Osteocyte (in vitro differentiated cells): ENCODE data around the gene TRPC1. TPM values are rescaled to one million over a fixed set of nuclear protein-coding genes. Genes with fewer than 3 reads are reported as not detected.

Experiments used
- DNase-seq: peaks from one replicate; pipeline ENCODE4 v3.0.0; 2021; ENCODE audit warnings: mixed read lengths; ENCODE audit not compliant: unreplicated experiment; ENCODE audit errors: extremely low spot score
- H3K27ac Mint-ChIP-seq: one replicate; pipeline ENCODE4 v1.8.0; 2021; ENCODE audit warnings: mild to moderate bottlenecking, mixed read lengths; ENCODE audit not compliant: unreplicated experiment
- H3K27me3 Mint-ChIP-seq: one replicate; pipeline ENCODE4 v1.8.0; 2021; ENCODE audit warnings: mixed read lengths; ENCODE audit not compliant: unreplicated experiment
- H3K36me3 Mint-ChIP-seq: one replicate; pipeline ENCODE4 v1.8.0; 2021; ENCODE audit warnings: mixed read lengths; ENCODE audit not compliant: unreplicated experiment
- H3K4me1 Mint-ChIP-seq: one replicate; pipeline ENCODE4 v1.8.0; 2021; ENCODE audit warnings: mixed read lengths; ENCODE audit not compliant: unreplicated experiment
- H3K4me3 Mint-ChIP-seq: one replicate; pipeline ENCODE4 v1.8.0; 2021; ENCODE audit warnings: mild to moderate bottlenecking, moderate library complexity, mixed read lengths; ENCODE audit not compliant: unreplicated experiment
- H3K9me3 Mint-ChIP-seq: one replicate; pipeline ENCODE4 v1.8.0; 2021; ENCODE audit warnings: mixed read lengths; ENCODE audit not compliant: unreplicated experiment
- total RNA-seq: library from RNA; stranded (reverse); gene quantifications from 2 replicates; pipeline ENCODE4 v1.2.1, GENCODE V29; 2021
- TF ChIP-seq, protein P1 (sequence below): fragments of 200-600 bp; sonication (generic); IDR thresholded peaks from 2 replicates; pipeline ENCODE4 v1.5.0; 2021; ENCODE audit warnings: antibody characterized with exemption, mild to moderate bottlenecking, moderate library complexity

TRPC1 gene
- total RNA-seq, 1 donor from 2014 or later = 18.6 TPM

DNA sequence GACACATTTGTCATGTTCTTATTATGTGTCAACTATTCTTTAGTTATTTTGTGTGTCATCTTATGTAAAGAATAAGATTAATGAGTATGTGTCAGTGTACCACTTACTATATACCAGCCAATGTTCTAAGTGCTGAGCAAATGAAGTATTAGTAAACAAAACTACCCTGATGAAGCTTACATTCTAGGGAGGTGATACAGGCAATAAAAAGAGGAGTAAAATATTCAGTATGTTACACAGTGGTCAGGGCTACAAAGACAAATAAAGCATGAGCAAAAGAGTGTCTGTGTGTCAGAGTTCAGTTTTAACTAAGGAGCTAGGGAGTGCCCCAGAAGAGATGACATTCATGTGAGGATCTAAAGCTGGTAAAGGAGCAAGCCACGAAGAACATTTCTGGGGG, 79.1 kb downstream of the TRPC1 start:
- no peak overlapping the region for H3K27ac Mint-ChIP-seq
- peaks cover 17% of the 10 kb centered on the region for H3K36me3 Mint-ChIP-seq
- H3K4me3 Mint-ChIP-seq = no peak overlapping the region
- no peaks in the 10 kb centered on the region for H3K27me3 Mint-ChIP-seq
- TF ChIP-seq, protein P1, sequence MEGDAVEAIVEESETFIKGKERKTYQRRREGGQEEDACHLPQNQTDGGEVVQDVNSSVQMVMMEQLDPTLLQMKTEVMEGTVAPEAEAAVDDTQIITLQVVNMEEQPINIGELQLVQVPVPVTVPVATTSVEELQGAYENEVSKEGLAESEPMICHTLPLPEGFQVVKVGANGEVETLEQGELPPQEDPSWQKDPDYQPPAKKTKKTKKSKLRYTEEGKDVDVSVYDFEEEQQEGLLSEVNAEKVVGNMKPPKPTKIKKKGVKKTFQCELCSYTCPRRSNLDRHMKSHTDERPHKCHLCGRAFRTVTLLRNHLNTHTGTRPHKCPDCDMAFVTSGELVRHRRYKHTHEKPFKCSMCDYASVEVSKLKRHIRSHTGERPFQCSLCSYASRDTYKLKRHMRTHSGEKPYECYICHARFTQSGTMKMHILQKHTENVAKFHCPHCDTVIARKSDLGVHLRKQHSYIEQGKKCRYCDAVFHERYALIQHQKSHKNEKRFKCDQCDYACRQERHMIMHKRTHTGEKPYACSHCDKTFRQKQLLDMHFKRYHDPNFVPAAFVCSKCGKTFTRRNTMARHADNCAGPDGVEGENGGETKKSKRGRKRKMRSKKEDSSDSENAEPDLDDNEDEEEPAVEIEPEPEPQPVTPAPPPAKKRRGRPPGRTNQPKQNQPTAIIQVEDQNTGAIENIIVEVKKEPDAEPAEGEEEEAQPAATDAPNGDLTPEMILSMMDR = no peak
- no peaks in the 10 kb centered on the region for H3K4me1 Mint-ChIP-seq
- DNase-seq = no peak
- no peaks in the 10 kb centered on the region for H3K9me3 Mint-ChIP-seq

DNA sequence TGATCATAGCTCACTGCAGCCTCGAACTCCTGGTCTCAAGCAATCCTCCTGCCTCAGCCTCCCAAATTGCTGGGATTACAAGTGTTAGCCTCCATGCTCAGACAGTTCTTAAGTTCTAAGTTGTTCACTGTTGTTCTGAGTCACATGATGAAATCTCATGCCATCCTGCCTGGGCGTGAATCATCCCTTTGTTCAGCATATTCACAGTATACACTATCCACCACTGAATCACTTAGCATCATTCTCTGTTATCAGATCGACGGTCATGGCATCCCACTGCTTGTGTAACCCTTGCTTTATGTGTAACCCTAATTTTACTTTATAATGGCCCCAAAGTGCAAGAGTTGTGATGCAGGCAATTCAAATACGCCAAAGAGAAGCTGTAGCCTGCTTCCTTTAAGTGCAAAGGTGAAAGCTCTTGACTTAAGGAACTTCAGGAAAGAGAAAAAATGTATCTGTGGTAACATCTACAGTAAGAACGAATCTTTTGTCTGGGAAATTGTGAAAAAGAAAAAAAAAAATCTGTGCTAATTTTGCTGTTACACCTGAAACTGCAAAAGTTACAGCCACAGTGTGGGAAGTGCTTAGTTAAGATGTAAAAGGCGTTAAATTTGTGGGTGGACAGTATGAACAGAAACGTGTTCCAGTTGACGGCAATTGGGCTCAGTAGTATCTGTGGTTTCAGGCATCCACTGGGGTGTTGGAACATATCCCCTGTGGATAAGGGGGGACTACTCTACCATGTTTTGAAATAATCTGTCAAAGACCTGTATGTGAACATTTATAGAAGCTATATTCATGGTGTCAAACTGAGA, 84.5 kb downstream of the TRPC1 start:
- TF ChIP-seq, protein P1 = no peak
- Mint-ChIP-seq H3K4me1 (no peaks in the 10 kb centered on the region), H3K36me3 (peaks cover 9% of the 10 kb centered on the region), H3K4me3 (no peak overlapping the region), H3K27ac (no peak overlapping the region), H3K9me3 (no peaks in the 10 kb centered on the region), H3K27me3 (no peaks in the 10 kb centered on the region)
- DNase-seq = no peak

DNA sequence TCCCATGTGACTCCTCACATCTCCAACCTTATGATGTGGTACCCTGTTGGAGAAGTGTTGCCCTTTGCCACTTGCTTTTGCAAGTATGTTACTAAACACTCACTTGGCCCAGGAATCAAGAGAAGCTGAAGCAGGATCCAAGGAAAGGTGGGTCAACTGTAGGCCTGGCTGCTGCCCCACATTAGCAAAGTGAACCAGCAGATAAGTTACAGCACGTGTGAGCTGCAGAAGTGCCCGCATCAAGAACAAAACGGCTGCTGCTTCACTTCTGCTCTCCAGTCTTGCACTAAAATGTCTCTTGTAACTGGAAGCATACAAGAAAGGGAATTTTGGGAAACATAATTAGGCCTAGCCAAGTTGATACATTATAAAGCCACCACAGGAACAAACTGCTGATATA, 85.4 kb downstream of the TRPC1 start:
- no peaks in the 10 kb centered on the region for H3K4me1 Mint-ChIP-seq

DNA sequence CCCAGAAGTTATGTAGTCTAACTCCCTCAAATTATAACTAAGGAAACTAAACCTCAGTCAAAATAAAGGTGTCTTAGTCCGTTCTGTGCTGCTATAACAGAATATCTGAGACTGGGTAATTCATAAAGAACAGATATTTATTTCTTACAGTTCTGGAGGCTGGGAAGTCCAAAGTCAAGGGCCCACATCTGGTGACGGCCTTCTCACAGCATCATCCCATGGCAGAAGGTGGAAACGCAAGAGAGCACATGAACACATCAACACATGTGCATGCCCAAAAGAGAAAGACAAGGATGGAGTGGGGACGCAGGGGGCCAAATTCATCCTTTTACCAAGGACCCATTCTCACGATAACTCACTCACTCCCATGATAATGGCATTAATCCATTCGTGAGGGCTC, 92.0 kb downstream of the TRPC1 start:
- Mint-ChIP-seq H3K27ac (no peak overlapping the region), H3K36me3 (no peaks in the 10 kb centered on the region), H3K4me1 (no peaks in the 10 kb centered on the region), H3K27me3 (peaks cover 2% of the 10 kb centered on the region), H3K9me3 (no peaks in the 10 kb centered on the region), H3K4me3 (no peak overlapping the region)
- TF ChIP-seq, protein P1 = no peak
- DNase-seq = no peak

More for the DNA sequence above, 85.4 kb downstream of the TRPC1 start:
- Mint-ChIP-seq H3K4me3 (no peak overlapping the region), H3K36me3 (peaks cover 6% of the 10 kb centered on the region), H3K27ac (no peak overlapping the region), H3K9me3 (no peaks in the 10 kb centered on the region), H3K27me3 (no peaks in the 10 kb centered on the region)
- no peak for DNase-seq
- TF ChIP-seq, protein P1 = no peak

DNA sequence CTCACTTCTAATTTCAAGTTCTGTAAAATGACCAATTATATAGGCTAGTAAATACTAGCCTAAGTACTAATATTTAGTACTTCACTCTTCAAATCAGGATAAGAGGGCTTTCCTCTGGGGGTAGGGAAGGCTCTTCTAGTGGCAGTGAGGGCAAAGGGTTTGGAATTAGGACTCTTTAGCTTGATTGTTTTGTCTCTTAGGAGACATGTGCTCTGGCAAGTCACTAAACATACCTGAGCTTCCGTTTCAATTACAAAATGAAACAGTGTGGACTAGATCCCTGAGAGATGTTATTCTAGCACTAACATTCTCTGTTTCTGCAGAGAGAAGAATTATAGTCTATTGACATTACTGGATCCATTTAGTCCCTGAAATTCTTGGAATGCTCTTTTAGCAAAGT, 93.5 kb downstream of the TRPC1 start:
- Mint-ChIP-seq H3K4me3 (no peak overlapping the region), H3K27ac (no peak overlapping the region), H3K36me3 (no peaks in the 10 kb centered on the region), H3K4me1 (no peaks in the 10 kb centered on the region), H3K9me3 (no peaks in the 10 kb centered on the region), H3K27me3 (peaks cover 2% of the 10 kb centered on the region)
- TF ChIP-seq, protein P1 = no peak
- no peak for DNase-seq
